Measurements from ENCODE around the gene ASIC4. TPM values are rescaled to one million over a fixed set of nuclear protein-coding genes. Genes with fewer than 3 reads are reported as not detected.

Gene ASIC4
- total RNA-seq, 1 experiment from 2014 or later, result 2.1 TPM

- TF ChIP-seq, protein P1, sequence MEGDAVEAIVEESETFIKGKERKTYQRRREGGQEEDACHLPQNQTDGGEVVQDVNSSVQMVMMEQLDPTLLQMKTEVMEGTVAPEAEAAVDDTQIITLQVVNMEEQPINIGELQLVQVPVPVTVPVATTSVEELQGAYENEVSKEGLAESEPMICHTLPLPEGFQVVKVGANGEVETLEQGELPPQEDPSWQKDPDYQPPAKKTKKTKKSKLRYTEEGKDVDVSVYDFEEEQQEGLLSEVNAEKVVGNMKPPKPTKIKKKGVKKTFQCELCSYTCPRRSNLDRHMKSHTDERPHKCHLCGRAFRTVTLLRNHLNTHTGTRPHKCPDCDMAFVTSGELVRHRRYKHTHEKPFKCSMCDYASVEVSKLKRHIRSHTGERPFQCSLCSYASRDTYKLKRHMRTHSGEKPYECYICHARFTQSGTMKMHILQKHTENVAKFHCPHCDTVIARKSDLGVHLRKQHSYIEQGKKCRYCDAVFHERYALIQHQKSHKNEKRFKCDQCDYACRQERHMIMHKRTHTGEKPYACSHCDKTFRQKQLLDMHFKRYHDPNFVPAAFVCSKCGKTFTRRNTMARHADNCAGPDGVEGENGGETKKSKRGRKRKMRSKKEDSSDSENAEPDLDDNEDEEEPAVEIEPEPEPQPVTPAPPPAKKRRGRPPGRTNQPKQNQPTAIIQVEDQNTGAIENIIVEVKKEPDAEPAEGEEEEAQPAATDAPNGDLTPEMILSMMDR (IDR thresholded peaks at IDR 0.05 in 2 of 3, conservative IDR thresholded peaks at IDR 0.05 in 1 of 3; ENCODE audit: borderline replicate concordance in 1 of 3, insufficient read depth in 1 of 3, low read depth in 2 of 3, low read length in 2 of 3), result no peak
- TF ChIP-seq JUND (IDR thresholded peaks at IDR 0.05), result no peak
- TF ChIP-seq, protein P2, sequence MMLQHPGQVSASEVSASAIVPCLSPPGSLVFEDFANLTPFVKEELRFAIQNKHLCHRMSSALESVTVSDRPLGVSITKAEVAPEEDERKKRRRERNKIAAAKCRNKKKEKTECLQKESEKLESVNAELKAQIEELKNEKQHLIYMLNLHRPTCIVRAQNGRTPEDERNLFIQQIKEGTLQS (IDR thresholded peaks at IDR 0.05), result no peak
- no peak for TF ChIP-seq ELF1 (IDR thresholded peaks at IDR 0.05; ENCODE audit: borderline replicate concordance, low read depth)
- no peak for TF ChIP-seq FOSL1 (IDR thresholded peaks at IDR 0.05; ENCODE audit: low read depth)
- TF ChIP-seq SRF (IDR thresholded peaks at IDR 0.05; ENCODE audit: low read depth), result no peak
- TF ChIP-seq EZH2 (IDR thresholded peaks at IDR 0.05), result no peak
- TF ChIP-seq TCF7L2 (IDR thresholded peaks at IDR 0.05; ENCODE audit: borderline replicate concordance, extremely low read depth, insufficient read depth, insufficient read length), result no peak
- TF ChIP-seq SP1 (IDR thresholded peaks at IDR 0.05; ENCODE audit: low read depth), result no peak
- no peak for TF ChIP-seq ZNF274 (IDR thresholded peaks at IDR 0.05; ENCODE audit: low read depth, low read length)
- TF ChIP-seq, protein P3, sequence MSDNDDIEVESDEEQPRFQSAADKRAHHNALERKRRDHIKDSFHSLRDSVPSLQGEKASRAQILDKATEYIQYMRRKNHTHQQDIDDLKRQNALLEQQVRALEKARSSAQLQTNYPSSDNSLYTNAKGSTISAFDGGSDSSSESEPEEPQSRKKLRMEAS (IDR thresholded peaks at IDR 0.05), result no peak
- no peak for TF ChIP-seq ZFX (IDR thresholded peaks at IDR 0.05)
These were observed 45.1 kb downstream of the ASIC4 start (continued) for GRCh38 chr2:219559156-219559915.
